SJCRH30 (cell line): ENCODE measurements around the gene BABAM2. TPM values are rescaled to one million over a fixed set of nuclear protein-coding genes. Genes with fewer than 3 reads are reported as not detected.

Experiments used
- DNase-seq, 2 experiments: peaks; one replicate each; pipeline ENCODE4 v3.0.0-alpha.2; 2015 to 2020
- H3K27ac ChIP-seq: fragments of 250-450 bp; sonication (Bioruptor Pico); 2 replicates; pipeline ENCODE4 v1.5.1; 2020; ENCODE audit warnings: mild to moderate bottlenecking, moderate library complexity
- H3K27me3 ChIP-seq: fragments of 250-450 bp; sonication (Bioruptor Pico); 2 replicates; pipeline ENCODE4 v1.5.1; 2020; ENCODE audit warnings: mild to moderate bottlenecking, moderate library complexity
- H3K36me3 ChIP-seq: fragments of 250-450 bp; sonication (Bioruptor Pico); 2 replicates; pipeline ENCODE4 v1.5.1; 2020; ENCODE audit warnings: mild to moderate bottlenecking, moderate library complexity
- H3K4me1 ChIP-seq: fragments of 250-450 bp; sonication (Bioruptor Pico); 2 replicates; pipeline ENCODE4 v1.5.1; 2020; ENCODE audit warnings: mild to moderate bottlenecking, moderate library complexity
- H3K4me3 ChIP-seq: fragments of 250-450 bp; sonication (Bioruptor Pico); 2 replicates; pipeline ENCODE4 v1.5.1; 2020; ENCODE audit warnings: mild to moderate bottlenecking, moderate library complexity
- H3K9me3 ChIP-seq: fragments of 250-450 bp; sonication (Bioruptor Pico); replicated peaks from 2 replicates; pipeline ENCODE4 v1.5.1; 2020; ENCODE audit warnings: mild to moderate bottlenecking, moderate library complexity
- total RNA-seq: library from RNA; depleted of rRNA; stranded (reverse); fragments of >200 nt; shearing (Covaris generic); gene quantifications from 2 replicates; pipeline ENCODE4 v1.2.3, GENCODE V29; 2014

BABAM2 gene
- total RNA-seq, 1 experiment from 2014 or later: 37.3 TPM

DNA sequence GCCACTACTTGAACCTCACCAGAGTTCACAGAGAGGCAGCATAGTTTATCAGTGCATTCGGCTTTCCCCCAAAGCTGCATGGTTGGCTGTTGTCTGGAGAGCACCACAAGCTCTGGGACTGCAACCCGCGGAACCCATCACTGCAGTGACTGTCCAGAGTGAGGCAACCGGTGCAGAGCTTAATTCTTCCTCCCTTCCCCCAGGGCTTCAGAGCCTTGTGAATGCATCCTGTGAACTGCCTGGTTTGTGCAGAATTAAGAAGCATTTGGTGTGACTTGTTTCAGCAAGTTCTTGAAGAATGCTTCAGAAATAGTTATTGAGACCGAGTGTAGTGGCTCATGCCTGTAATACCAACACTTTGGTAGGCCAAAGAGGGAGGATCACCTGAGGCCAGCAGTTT lies 402.9 kb downstream of the BABAM2 start:
- no peaks in the 10 kb centered on the region for H3K36me3 ChIP-seq
- no peaks in the 10 kb centered on the region for H3K27me3 ChIP-seq
- DNase-seq: no peak
- H3K9me3 ChIP-seq: 0 out of 2 replicates have a peak, but pooled peaks cover 4% of the 10 kb centered on the region
- H3K27ac ChIP-seq: no peak overlapping the region
- no peak overlapping the region for H3K4me3 ChIP-seq
- H3K4me1 ChIP-seq: peaks cover 12% of the 10 kb centered on the region

DNA sequence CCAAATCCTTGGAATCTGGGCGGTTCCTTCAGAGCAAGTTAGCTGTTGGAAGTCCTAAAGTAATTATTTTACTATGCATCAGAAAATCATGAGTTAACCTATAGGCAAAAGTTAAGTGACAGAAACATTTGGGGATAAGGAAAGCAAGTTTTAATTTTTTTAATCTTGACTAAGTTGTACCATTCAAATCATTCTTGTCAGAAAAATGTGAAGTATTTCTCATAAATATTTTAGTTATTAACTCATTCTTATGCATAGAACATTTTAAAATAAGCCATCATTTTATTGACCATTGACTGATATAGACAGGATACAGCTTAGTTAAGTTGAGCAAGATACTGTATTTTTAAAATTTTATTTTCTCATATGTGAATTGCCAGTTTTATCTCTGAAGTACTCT lies 403.9 kb downstream of the BABAM2 start:
- no peaks in the 10 kb centered on the region for H3K27me3 ChIP-seq
- no peak for DNase-seq
- no peak overlapping the region for H3K27ac ChIP-seq

DNA sequence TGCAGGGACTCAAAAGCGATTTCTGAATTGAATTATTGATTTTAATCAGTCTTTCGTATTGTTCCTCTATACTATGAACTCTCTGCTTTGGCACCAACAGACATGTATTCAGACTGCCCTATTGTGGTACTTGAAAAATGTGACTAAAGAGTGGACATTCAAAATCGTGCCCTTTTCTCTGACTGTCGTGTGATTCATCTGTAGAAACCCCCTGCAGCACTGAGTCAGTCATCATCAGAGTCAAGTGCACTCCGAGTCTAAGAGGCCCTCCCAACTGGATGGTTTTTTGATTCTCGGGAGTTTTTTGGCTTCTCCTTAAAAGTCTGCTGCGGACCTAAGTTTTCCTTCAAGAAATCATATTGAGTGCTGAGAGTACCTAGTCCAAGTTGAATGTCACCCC lies 405.7 kb downstream of the BABAM2 start:
- H3K4me3 ChIP-seq: no peak overlapping the region
- 0 out of 2 replicates have a peak, but pooled peaks cover 4% of the 10 kb centered on the region for H3K9me3 ChIP-seq
- DNase-seq: no peak
- no peaks in the 10 kb centered on the region for H3K27me3 ChIP-seq
- no peaks in the 10 kb centered on the region for H3K36me3 ChIP-seq
- H3K27ac ChIP-seq: no peak overlapping the region
- peaks cover 36% of the 10 kb centered on the region for H3K4me1 ChIP-seq

More for the DNA sequence above, 403.9 kb downstream of the BABAM2 start:
- Histone ChIP-seq H3K4me3 (no peak overlapping the region), H3K36me3 (no peaks in the 10 kb centered on the region), H3K4me1 (peaks cover 18% of the 10 kb centered on the region), H3K9me3 (0 out of 2 replicates have a peak, but pooled peaks cover 4% of the 10 kb centered on the region)

DNA sequence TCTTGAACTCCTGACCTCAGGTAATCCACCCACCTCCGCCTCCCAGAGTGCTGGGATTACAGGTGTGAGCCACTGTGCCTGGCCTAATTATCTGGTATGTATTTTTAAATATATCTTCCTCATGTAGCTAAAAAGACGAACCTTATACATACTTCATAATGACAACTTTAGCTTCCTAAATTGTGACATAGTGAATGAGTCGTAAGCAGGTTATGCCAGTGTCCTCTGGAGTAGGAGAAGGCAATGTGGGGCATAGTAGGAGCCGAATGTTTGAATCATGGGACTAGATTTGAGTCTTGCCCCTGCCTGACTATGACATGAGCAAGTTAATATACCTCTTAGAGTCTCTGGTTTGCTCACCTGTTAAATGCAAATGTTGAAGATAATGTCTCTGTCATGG lies 406.4 kb downstream of the BABAM2 start:
- H3K9me3 ChIP-seq: 0 out of 2 replicates have a peak, but pooled peaks cover 4% of the 10 kb centered on the region

DNA sequence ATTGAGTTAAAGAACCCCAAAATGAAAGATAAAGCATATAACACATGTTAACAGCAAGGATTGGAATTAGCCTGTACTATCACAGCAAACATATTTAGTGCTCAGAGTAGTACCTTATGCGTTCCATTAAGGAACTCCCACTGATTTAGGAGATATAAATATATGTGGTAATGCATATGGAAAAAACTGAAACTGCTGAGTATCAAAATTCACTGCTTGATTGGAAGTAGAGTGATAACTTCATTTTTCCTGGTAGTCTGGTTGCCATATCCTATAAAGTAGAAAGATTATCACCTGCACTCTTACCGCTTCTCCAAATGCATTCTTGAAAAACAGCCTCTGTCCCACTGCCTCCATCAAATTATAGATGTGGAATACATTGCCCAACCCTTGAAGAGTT lies 407.0 kb downstream of the BABAM2 start:
- Histone ChIP-seq H3K36me3 (no peaks in the 10 kb centered on the region), H3K9me3 (no peaks in the 10 kb centered on the region), H3K27me3 (no peaks in the 10 kb centered on the region), H3K4me1 (peaks cover 39% of the 10 kb centered on the region), H3K4me3 (no peak overlapping the region), H3K27ac (no peak overlapping the region)
- no peak for DNase-seq

More for the DNA sequence above, 406.4 kb downstream of the BABAM2 start:
- Histone ChIP-seq H3K36me3 (no peaks in the 10 kb centered on the region), H3K4me3 (no peak overlapping the region), H3K27me3 (no peaks in the 10 kb centered on the region), H3K4me1 (peaks cover 40% of the 10 kb centered on the region), H3K27ac (no peak overlapping the region)
- DNase-seq: no peak

DNA sequence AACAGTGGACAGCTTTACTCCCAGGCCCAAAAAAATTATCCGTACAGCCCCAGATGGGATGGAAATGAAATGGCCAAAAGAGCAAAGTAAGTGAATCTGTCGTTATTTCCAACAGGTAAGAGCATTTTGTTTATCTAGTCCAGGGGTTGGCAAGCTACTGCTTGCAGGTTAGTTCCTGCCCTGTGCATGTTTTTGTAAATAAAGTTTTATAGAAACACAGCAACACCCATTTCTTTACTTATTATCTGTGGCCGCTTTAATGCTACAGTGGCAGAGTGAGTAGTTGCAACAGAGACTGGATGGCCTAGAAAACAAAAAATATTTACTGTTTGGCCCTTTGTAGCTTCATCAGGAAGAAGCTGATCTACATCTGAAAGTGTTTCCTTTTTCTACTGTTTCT lies 407.9 kb downstream of the BABAM2 start:
- Histone ChIP-seq H3K27ac (no peak overlapping the region), H3K27me3 (no peaks in the 10 kb centered on the region), H3K4me1 (peaks cover 33% of the 10 kb centered on the region), H3K9me3 (no peaks in the 10 kb centered on the region), H3K4me3 (no peak overlapping the region), H3K36me3 (no peaks in the 10 kb centered on the region)
- no peak for DNase-seq

DNA sequence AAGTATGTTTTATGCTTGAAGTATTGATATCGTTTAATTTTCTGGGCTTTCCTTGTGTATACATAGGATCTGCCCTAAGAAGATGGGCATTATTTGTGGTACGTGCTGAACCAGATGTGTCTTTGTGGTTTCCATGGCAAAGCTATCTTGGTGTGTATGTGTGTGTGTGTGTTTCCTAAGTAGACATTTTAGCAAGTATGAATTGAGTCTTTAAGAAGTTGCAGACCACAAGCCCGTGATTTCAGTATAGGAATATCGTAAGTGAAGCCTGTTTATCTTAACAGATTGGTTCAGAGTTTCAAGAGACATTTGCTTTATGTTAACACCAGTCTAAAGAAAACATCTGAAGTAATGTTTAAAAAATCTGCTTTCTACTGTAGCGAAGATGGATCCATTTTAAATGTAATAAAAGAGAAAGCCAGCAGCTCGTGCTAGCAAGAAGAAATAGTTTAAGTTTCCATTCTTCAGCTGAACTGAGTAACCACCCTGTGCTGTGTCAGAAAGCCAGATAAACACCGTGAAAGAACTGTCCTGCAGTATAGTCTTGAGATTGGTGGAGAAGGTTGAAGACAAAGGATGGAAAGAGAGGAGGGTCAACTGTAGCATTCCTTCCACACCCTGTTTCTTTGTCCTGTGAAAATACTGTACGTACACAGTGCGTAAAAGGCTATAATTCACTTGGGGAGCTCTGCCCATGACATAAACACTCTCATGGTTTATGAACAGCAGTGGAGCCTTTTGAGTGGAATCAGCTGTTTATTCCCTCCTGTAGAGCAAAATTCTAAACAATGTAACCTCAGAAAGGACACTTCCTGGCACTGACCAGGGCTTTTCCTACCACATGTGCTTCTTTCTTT lies 410.2 kb downstream of the BABAM2 start:
- DNase-seq: peak; percentile 66 to 81
- H3K4me1 ChIP-seq: peaks cover 27% of the 10 kb centered on the region
- H3K27me3 ChIP-seq: no peaks in the 10 kb centered on the region
- peak overlapping the region; percentile 3; the same call in 1 of the 2 replicates for H3K4me3 ChIP-seq
- H3K36me3 ChIP-seq: no peaks in the 10 kb centered on the region
- H3K9me3 ChIP-seq: no peaks in the 10 kb centered on the region; the same call in 1 of the 2 replicates
- peak overlapping the region; percentile 52 for H3K27ac ChIP-seq

DNA sequence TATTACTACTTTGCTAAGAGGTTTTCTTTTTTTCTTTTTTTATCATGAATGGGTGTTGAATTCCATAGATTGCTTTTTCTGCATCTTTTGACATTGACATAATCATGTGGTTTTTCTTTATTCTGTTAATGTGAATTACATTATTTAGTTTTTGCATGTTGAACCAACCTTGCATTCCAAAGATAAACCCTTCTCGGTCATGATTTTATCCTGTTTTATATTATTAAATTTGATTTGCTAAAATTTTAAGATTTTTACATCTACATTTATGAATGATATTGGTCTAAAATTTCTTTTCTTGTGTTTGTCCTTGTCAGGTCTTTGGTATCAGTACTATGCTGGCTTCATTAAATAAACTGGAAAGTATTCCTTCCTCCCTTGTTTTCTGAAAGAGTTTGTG lies 414.7 kb downstream of the BABAM2 start:
- Histone ChIP-seq H3K27ac (no peak overlapping the region), H3K9me3 (peaks cover 6% of the 10 kb centered on the region; the same call in 1 of the 2 replicates), H3K4me3 (no peak overlapping the region), H3K36me3 (no peaks in the 10 kb centered on the region), H3K4me1 (peaks cover 19% of the 10 kb centered on the region), H3K27me3 (no peaks in the 10 kb centered on the region)
- DNase-seq: no peak

DNA sequence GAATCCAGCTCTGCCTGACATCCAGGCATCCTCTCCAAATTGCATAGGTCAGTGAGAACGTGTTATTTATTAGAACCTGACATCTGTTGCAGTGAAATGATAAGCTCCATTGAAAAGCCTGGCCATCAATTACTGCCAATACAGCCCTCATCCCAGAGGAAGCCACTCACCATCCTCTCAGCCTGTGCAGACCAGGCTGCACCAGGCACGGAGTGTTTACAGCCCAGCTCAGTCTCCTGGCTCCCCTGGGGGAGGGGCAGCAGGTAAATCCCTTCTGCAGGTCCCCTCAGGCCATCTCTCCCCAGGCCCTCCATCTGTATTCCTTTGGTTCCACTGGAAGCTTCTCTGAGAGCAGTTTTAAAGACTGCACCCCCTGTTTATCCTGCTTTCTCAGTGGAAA lies 419.6 kb downstream of the BABAM2 start:
- no peak overlapping the region for H3K4me3 ChIP-seq
- no peaks in the 10 kb centered on the region for H3K27me3 ChIP-seq
- H3K36me3 ChIP-seq: no peaks in the 10 kb centered on the region
- peaks cover 6% of the 10 kb centered on the region; the same call in 1 of the 2 replicates for H3K9me3 ChIP-seq
- DNase-seq: no peak
- peaks cover 5% of the 10 kb centered on the region for H3K4me1 ChIP-seq
- no peak overlapping the region for H3K27ac ChIP-seq

DNA sequence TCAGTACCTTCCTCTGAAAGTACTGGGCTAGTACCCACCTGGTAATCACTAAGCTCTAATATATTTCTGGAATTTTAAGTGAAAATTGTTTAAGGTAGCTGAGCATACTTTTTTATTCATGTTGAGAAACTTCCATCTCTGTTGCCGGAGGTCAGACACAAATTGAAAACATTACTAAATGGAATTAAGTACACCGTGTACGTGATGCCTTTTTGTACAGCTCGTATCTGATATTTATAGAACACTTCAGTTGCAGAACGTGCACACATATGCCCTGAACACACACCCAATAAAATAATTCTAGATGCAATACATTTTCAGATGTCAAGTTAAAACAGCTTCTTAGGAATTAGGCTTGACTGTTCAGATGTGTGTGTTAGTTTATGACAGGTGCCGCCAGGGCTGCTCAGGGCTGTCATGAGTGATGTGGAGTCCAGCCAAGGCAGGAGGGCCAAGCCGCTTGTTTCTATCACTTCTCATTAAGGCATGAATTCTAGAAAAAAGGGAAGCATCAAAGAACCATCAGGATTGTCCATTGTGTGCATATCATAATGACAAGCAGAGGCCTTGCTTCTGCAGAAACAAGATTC lies 421.2 kb downstream of the BABAM2 start:
- no peak overlapping the region for H3K4me3 ChIP-seq
- H3K9me3 ChIP-seq: 0 out of 2 replicates have a peak, but pooled peaks cover 6% of the 10 kb centered on the region
- H3K36me3 ChIP-seq: no peaks in the 10 kb centered on the region
- no peak overlapping the region for H3K27ac ChIP-seq
- H3K27me3 ChIP-seq: no peaks in the 10 kb centered on the region
- DNase-seq: no peak
- H3K4me1 ChIP-seq: peaks cover 5% of the 10 kb centered on the region

DNA sequence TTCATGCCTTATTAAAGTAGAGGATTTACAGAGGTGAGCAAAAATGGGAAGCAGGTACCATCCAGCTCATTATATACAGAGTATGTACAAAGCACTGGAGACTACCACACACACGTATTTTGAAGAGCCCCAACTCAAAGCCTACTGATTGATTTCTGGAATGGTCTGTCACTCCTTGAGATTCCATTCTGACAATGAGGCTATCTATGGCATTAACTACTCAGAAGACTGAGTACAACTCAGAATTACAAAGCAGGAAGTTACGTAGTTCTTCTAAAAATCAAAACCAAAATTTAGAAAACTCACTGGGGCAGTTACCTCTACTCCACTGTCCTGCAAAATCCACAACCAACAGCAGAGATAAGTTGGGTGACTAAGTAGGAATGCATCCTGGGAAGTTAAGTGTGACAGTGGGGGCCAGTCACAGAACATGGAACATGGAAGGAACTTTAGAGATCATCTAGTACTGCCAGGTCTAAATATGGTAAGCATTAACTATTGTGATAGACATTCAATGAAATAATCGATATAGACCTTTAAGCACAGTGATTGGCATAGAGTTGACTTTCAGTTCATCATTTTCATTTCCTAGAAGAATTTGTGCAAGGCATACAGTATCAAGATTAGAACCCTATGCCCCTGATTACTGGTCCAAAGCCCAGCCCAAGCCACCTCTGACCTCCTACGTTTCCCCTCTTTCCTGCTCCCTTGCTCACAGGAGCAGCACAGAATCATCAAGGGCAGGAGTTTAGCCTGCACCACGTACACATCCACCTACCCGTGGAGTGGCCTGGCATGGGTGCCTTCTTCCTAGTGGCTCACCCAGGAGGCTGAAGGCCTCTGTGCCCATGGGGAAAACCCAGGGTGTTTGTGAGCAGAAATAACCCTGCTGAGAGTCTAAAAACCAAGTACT lies 422.0 kb downstream of the BABAM2 start:
- Histone ChIP-seq H3K4me3 (no peak overlapping the region), H3K9me3 (0 out of 2 replicates have a peak, but pooled peaks cover 6% of the 10 kb centered on the region), H3K27ac (no peak overlapping the region), H3K36me3 (no peaks in the 10 kb centered on the region), H3K4me1 (peaks cover 5% of the 10 kb centered on the region), H3K27me3 (no peaks in the 10 kb centered on the region)
- DNase-seq: no peak

DNA sequence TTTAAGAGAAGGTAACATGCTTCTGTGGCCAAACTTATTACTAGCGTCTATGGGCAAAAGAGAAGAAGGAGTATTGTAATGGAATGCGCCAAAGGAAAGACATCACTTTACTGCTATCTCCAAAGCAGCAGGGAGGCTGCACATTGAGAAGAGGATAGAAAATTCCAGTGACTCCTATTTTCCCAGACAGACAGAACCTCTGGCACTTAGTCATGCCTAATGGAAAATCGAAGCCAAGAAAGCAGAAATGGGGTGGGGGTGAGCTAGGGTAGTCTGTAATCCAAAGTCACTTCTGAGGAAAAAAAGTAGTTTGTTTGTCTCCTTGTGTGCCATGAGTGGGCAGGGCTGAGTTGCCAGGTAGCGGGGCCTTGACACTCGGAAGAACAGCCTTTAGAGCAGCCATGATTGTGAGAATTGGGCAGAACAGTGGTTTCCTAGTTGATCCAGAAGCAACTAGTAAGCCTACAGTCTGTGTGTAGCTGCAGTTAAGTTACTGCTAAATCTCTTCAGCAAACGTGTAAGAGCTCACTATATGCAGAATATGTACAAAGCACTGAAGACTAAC lies 422.8 kb downstream of the BABAM2 start:
- Histone ChIP-seq H3K27ac (no peak overlapping the region), H3K4me3 (no peak overlapping the region), H3K4me1 (peaks cover 3% of the 10 kb centered on the region), H3K9me3 (0 out of 2 replicates have a peak, but pooled peaks cover 6% of the 10 kb centered on the region), H3K27me3 (no peaks in the 10 kb centered on the region), H3K36me3 (no peaks in the 10 kb centered on the region)
- DNase-seq: no peak

DNA sequence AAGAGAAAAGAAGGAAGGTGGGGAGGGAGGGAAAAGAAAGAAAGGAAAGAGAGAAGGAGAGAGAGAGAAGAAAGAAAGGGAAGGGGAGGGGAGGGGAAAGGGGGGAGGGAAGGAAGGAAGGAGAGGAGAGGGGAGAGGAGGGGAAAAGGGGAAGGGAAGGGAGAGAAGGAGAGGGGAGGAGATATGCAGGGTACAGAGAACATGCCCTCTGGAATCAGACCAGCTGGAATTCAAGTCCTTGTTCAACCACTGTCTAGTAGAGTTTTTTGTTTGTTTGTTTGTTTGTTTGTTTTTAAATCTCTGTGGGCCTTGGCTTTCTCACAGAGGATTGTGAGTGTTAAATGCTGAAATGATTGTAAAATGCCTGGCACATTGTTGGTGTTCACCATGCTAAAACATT lies 424.4 kb downstream of the BABAM2 start:
- H3K36me3 ChIP-seq: no peaks in the 10 kb centered on the region
- DNase-seq: no peak
- no peaks in the 10 kb centered on the region for H3K27me3 ChIP-seq
- H3K4me1 ChIP-seq: no peaks in the 10 kb centered on the region
- H3K4me3 ChIP-seq: no peak overlapping the region
- H3K9me3 ChIP-seq: no peaks in the 10 kb centered on the region
- H3K27ac ChIP-seq: no peak overlapping the region
